Amniotic stem cell (primary cell): Measurements from ENCODE around the gene KLHDC10.
"Not testable (repeated sequence)": the region's sequence is repeated elsewhere in the genome, so short reads cannot be mapped to it uniquely, and the experiment has no call there.

Source experiments
- DNase-seq: peaks from one replicate; lab custom pipeline; 2025; lab: John Stamatoyannopoulos, UW

The KLHDC10 gene

GRCh38 chr7:130069978-130070860 is at the start of gene KLHDC10:
KLHDC10 (plus strand) TSS chr7:130070534; CDS start chr7:130070644, 110 bp downstream.
- DNase-seq = peak; percentile 98

- DNase-seq = no peak
Measured at GRCh38 chr7:130021105-130021834, 49.1 kb upstream of the KLHDC10 start.

GRCh38 chr7:130022115-130022514 is 48.2 kb upstream of the KLHDC10 start:
- no peak for DNase-seq

GRCh38 chr7:130022623-130023175 is 47.6 kb upstream of the KLHDC10 start:
- DNase-seq = no peak

- no peak for DNase-seq
Measured at GRCh38 chr7:130024390-130024789, 45.9 kb upstream of the KLHDC10 start.

- no peak for DNase-seq
Measured at GRCh38 chr7:130032698-130033097, 37.6 kb upstream of the KLHDC10 start.

GRCh38 chr7:130037703-130038102 is 32.6 kb upstream of the KLHDC10 start:
- DNase-seq = no peak

GRCh38 chr7:130040576-130040975 is 29.8 kb upstream of the KLHDC10 start:
- no peak for DNase-seq

- DNase-seq = no peak
Measured at GRCh38 chr7:130047831-130048230, 22.5 kb upstream of the KLHDC10 start.

GRCh38 chr7:130048906-130049305 is 21.4 kb upstream of the KLHDC10 start:
- no peak for DNase-seq

- DNase-seq = not testable (repeated sequence)
Measured at GRCh38 chr7:130052250-130052649, 18.1 kb upstream of the KLHDC10 start.

GRCh38 chr7:130055198-130055597 is 15.1 kb upstream of the KLHDC10 start:
- DNase-seq = not testable (repeated sequence)

GRCh38 chr7:130062246-130062645 is 8.1 kb upstream of the KLHDC10 start:
- no peak for DNase-seq

- peak; percentile 13 for DNase-seq
Measured at GRCh38 chr7:130063036-130063435, 7.3 kb upstream of the KLHDC10 start.

GRCh38 chr7:130064580-130064926 is 5.8 kb upstream of the KLHDC10 start:
- DNase-seq = not testable (repeated sequence)

GRCh38 chr7:130065500-130066152 is 4.7 kb upstream of the KLHDC10 start:
- DNase-seq = no peak

GRCh38 chr7:130069179-130069977 is 956 bp upstream of the KLHDC10 start:
- no peak for DNase-seq

- DNase-seq = peak; percentile 20
Measured at GRCh38 chr7:130070861-130071622, 708 bp downstream of the KLHDC10 start.

- DNase-seq = peak; percentile 50
Measured at GRCh38 chr7:130071701-130072622, 1.6 kb downstream of the KLHDC10 start.
